ENCODE data around the gene FOXQ1.

GRCh38 chr6:1318036-1318435 lies 6.1 kb downstream of the FOXQ1 start:
- TF ChIP-seq POLR2AphosphoS5 (IDR thresholded peaks at IDR 0.05): no peak
- TF ChIP-seq EP300 (IDR thresholded peaks at IDR 0.05; ENCODE audit: low read depth): no peak
- TF ChIP-seq, protein P1, sequence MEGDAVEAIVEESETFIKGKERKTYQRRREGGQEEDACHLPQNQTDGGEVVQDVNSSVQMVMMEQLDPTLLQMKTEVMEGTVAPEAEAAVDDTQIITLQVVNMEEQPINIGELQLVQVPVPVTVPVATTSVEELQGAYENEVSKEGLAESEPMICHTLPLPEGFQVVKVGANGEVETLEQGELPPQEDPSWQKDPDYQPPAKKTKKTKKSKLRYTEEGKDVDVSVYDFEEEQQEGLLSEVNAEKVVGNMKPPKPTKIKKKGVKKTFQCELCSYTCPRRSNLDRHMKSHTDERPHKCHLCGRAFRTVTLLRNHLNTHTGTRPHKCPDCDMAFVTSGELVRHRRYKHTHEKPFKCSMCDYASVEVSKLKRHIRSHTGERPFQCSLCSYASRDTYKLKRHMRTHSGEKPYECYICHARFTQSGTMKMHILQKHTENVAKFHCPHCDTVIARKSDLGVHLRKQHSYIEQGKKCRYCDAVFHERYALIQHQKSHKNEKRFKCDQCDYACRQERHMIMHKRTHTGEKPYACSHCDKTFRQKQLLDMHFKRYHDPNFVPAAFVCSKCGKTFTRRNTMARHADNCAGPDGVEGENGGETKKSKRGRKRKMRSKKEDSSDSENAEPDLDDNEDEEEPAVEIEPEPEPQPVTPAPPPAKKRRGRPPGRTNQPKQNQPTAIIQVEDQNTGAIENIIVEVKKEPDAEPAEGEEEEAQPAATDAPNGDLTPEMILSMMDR (IDR thresholded peaks at IDR 0.05): no peak

Data from transverse colon (tissue), 4 donors.